ENCODE measurements around the gene P2RX1. TPM values are rescaled to one million over a fixed set of nuclear protein-coding genes. Genes with fewer than 3 reads are reported as not detected.

P2RX1 gene
- total RNA-seq, 2 donors from 2014 or later = 71.0 to 115 TPM

DNA sequence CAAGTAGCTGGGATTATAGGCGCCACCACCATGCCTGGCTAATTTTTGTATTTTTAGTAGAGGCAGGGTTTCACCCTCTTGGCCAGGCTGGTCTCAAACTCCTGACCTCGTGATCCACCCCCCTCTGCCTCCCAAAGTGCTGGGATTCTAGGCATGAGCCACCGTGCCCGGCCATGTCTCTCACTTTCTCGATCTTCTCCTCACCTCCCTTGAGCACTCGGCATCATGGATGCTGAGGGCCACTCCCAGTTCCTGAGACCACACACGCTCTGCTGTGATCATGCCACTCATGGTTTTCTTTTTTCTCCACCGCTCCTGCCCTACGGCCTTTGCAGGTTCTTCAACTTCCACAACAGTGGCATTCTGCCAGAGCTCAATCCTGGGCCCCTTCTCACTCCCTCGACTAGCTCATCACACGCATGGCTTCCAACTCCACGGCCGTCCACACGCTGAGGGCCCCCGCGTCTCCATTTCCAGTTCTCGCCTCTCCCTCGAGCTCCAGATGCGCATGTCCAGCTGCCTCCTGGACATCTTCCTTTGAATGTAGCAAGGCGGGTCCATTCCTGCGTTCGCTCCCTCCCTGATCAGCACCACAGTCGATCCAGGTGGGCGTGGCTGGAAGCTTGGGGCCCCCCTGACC, 64.7 kb downstream of the P2RX1 start:
- intact Hi-C loops (cut with DNase I) = loop anchor here in 1 of 2 donors (2.0 kb wide), 1 partner anchor 63 kb away; no protein-coding TSS in a partner anchor
- peak; percentile 70 for DNase-seq (ENCODE audit: low spot score)

DNA sequence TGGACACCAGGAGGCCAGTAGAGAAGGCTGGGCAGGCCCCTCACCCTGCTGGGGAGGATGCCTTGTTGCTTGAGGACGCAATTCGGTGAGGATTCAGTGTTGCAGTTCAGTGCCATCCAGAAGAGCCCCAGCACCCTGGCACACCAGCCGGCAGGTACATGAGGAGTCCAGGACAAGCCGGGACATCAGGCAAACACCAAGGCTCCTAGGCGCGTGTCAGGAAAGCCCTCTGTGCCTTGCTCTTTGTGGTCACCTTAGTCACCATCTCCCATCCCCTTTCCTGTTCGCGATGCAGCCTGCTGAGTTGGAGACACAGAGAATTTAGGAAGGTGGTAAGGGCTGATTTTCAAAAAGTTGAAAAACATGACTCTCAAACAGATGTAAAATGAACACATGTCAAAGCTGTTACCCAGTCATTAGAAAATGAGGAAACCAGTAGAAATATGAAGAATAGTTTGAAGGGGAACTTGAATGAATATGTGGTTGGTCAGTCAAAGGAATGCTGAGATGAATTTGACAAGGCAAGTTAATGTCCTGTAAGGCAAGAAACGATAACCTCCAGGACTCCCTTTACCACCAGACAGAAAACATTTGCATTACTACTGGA, 67.9 kb downstream of the P2RX1 start:
- DNase-seq (ENCODE audit: low spot score) = peak; percentile 64
- intact Hi-C loops (cut with DNase I) = loop anchor here in 1 of 2 donors (10.0 kb wide), 1 partner anchor 114 kb away; no protein-coding TSS in a partner anchor

DNA sequence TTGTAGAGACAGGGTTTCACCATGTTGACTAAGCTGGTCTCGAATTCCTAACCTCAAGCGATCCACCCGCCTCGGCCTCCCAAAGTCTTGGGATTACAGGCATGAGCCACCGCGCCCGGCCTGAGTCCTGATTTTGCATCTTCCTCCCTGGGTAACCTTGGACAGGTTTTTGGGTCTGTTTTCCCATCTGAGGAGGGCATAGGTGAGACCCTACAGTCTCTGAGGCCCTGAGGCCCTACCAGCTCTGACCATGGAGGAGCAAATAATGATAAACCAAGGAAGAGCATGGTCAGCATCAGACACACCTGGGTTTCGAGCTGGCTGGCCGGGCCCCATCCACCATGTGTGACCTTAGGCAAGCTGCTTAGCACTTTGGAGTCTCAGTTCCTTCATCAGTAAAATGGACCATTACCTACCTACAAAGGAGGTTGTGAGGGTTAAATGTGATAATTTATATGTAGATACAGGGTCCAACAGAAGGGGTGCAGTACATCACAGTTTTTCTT, 69.0 kb downstream of the P2RX1 start:
- DNase-seq (ENCODE audit: low spot score) = peak; percentile 50
- intact Hi-C loops (cut with DNase I) = loop anchor here in 1 of 2 donors (10.0 kb wide), 1 partner anchor 112 kb away; no protein-coding TSS in a partner anchor

Other genes with a start within 250 kb of the P2RX1 start
- 100 to 1,000 TPM; 106 to 126 TPM for gene TAX1BP3, start 247.9 kb downstream of the P2RX1 start, total RNA-seq
- 10 to 100 TPM; 23.7 to 24.7 TPM for gene EMC6, start 247.7 kb downstream of the P2RX1 start, total RNA-seq
- gene P2RX5, start 220.3 kb downstream of the P2RX1 start, total RNA-seq = 1 to 10 TPM in 1 of 2 donors, under 1 TPM in 1; 0.93 to 2.0 TPM
- under 1 TPM in 1 of 2 donors, not detected in 1; 0.24 TPM for gene HASPIN, start 192.6 kb downstream of the P2RX1 start, total RNA-seq
- 10 to 100 TPM; 18.2 to 25.6 TPM for gene ITGAE, start 115.3 kb downstream of the P2RX1 start, total RNA-seq
- 10 to 100 TPM; 22.3 to 22.8 TPM for gene NCBP3, start 70.2 kb downstream of the P2RX1 start, total RNA-seq
- 10 to 100 TPM in 1 of 2 donors, 1 to 10 TPM in 1; 7.1 to 11.8 TPM for gene CAMKK1, start 23.4 kb downstream of the P2RX1 start, total RNA-seq
- gene ATP2A3, start 48.0 kb upstream of the P2RX1 start, total RNA-seq = 10 to 100 TPM; 27.5 to 27.7 TPM
- gene ZZEF1, start 226.6 kb upstream of the P2RX1 start, total RNA-seq = 10 to 100 TPM; 46.6 to 49.5 TPM
- 10 to 100 TPM; 11.1 to 16.8 TPM for gene CYB5D2, start 226.7 kb upstream of the P2RX1 start, total RNA-seq